GM19238 (cell line): ENCODE measurements around the gene DNAJC17.
A peak's percentile ranks its signal among the peaks of the same experiment; 100 is the strongest.

Experiments used
- DNase-seq: peaks from one replicate; pipeline ENCODE4 v3.0.0; 2011; ENCODE audit warnings: low spot score; ENCODE audit not compliant: insufficient read length

DNAJC17 gene

GRCh38 chr15:40792394-40792793, 14.9 kb downstream of the DNAJC17 start:
- DNase-seq, result no peak

GRCh38 chr15:40790718-40791117, 16.6 kb downstream of the DNAJC17 start:
- no peak for DNase-seq

- no peak for DNase-seq
Measured at GRCh38 chr15:40789999-40790398, 17.3 kb downstream of the DNAJC17 start.

GRCh38 chr15:40789119-40789518, 18.2 kb downstream of the DNAJC17 start:
- no peak for DNase-seq

DNA sequence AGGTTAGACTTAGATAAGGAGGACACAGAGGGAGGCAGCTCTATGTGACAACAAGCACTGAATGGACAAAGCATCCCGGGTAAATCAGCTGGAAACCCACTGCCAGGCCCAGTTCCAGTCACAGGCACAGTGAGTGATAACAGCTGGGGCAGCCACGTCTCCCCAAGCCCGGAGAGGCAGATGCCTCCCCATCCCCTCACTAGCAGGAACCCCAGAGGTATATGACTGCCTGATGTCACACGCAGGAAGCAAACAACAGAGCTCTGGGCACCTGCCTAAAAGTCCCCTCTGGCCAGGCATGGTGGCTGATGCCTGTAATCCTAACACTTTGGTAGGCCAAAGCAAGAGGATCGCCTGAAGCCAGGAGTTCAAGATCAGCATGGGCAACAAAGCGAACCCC, 19.3 kb downstream of the DNAJC17 start:
- no peak for DNase-seq

DNA sequence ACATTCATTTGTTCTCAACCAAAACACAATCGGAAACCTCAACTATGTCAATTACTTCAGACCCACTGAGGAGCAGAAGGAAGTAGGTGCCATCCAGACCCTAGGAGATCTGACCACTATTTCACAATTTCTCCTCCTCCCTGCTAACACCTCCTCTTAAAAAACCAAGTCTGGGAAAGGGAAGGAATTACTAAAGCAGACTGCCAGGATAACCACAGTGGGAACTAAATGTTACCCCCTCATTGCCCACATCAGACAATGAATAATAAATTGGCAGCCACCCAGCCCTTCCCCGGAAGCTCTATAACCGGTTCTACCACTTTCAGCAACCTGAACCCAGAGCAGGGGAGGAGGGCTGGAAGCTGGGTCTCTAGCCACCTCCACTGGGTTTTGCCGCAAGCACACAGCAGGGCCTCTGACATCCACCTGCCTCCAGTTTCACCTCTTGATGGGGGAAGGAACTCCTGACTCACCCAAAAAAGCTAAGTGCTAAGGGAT, 19.9 kb downstream of the DNAJC17 start:
- no peak for DNase-seq

DNA sequence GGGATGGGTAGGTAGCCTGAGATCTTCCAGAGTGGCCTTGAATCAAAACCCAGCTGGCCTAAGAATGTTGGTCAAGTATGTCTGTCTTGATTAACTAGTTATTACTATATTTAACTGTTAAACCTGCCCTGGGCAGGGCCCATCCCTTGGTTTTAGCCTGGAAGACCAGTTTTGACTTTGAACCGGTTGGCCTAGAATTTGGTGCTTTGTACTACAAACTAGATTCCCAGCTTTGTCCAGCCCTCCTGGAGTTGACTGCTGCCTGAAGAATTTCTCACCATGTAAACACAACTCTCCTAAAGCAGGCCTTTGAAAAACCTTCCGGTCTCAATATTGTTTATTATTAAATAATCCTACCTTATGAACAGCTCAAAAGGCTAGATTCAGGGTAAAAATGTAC, 21.5 kb downstream of the DNAJC17 start:
- DNase-seq, result no peak

- DNase-seq, result no peak
Measured at GRCh38 chr15:40785164-40785563, 22.1 kb downstream of the DNAJC17 start.

GRCh38 chr15:40782609-40783227, 24.6 kb downstream of the DNAJC17 start:
- DNase-seq, result peak; percentile 57

DNA sequence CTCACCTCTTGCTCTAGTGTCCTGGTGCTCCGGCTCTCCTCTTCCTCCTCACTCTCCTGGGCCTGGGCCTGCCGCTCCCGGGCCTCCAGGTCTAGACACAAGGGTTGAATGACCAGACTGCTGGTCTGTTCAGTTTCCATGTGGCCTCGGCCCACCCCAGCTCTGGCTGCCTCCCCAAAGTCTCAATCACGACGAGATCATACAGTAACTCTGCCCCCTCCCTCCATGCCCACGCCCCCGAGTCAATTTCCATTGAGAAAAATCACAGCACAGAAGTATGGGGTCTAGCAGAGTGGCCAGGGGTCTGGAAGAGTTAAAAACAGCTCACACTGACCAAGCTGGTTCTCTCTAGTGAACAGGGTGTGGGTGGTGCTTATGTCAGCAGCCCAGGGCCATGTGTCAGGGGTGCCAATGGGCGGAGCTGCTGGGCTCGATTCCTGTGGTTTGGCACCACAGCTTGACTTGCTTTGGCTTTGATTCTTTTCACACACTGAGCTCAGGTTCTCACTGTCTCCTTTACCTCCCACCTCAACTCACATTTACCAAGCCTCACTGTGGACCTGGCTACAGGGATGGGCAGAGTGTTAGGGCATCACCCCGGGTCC, 30.6 kb downstream of the DNAJC17 start:
- DNase-seq, result no peak

DNA sequence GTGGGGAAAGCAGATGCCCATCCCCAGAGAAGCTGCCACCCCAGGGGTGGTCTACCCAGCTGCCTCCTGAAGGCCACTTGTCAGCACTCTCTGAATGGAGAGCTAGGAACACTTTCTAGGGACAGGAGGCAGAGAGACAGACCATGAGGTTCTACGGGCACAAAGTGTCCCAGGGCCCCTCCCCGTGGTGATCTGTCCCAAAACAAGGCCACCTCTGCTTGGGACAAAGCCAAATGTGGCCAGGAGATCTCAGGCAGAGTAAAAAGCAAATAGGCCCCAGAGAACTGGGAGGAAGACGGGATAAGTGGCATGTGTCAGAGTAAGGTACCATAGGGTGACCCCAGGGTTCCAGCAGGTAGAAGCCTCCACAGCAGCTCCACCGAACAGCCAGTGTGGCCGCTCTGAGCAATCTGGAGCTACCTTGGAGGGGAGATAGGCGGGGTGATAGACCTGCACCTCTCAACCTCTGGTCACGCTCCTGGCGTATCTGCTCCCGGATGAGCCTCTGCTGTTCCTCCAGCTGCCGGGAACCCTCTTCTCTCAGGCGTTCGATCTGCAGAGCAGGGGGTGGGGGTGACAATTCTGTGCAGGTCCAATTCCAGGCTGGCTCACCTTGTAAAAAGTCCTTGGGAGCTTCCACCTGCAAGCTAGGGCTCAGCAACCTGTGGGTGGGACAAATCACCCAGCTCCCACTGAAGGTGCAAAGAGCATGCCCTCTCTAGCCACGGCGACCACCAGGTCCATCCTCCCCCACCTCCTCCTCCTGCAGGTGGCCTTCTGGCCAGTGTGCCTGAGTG, 31.3 kb downstream of the DNAJC17 start:
- no peak for DNase-seq

DNA sequence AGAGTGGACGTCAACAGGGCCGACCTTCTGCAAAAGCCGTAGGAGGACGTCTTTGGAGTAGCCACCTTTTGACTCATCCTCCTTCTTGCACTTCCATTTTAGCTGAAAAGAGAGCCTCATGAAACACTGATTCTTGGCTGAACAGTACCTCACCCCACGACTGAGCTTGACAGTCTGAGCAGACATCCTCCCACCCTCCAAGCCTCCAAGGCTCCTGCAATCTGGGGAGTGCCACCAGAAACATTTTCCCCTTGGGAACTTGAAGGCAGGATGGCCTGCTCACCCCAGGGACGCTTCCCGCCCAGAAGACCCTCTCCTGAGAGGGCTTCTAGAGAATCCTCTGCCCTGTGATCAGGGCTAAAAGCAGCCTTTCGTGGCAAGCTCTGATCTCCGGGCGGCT, 32.3 kb downstream of the DNAJC17 start:
- no peak for DNase-seq

DNA sequence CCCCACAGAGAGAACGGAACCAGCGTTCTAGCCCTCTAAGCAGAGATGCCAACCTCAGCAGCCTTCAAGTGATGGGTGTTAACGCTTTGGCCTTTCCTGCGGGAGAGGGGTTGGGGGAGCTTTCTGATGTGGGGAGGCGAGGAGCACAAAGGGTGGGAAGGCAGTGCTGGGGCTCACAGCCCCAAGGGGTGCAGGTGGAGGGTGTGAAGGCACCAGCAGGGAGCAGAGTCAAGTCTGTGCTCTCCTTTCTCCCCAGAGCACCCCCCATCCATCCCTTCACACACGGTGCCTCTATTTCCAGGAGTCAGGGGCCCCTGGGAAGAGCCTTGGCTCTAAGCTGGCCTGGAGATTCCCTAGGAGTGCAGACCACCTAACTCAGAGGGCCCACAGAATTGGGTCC, 33.4 kb downstream of the DNAJC17 start:
- DNase-seq, result no peak

DNA sequence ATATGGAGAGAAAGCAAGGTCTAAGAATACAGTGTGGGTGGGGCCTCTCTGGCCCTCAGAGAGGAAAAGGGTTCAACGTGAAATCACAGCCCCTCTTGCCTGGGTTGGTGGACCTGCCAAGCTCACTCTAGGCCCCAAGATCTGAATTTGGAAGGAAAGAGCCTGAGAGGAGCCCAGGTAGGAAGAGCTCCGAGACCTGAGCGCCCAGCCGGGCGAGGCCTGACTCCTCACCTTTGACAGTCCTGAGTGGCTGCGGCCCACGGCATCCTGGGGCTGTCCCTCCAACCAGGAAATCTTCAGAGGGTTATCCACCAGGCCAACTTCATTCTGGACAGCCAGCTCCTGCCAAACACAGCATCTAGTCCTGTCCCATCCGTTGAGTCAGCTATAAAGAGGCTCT, 33.8 kb downstream of the DNAJC17 start:
- DNase-seq, result no peak

- DNase-seq, result no peak
Measured at GRCh38 chr15:40772014-40772413, 35.3 kb downstream of the DNAJC17 start.

- DNase-seq, result no peak
Measured at GRCh38 chr15:40771242-40771641, 36.0 kb downstream of the DNAJC17 start.

GRCh38 chr15:40770147-40770721, 37.0 kb downstream of the DNAJC17 start:
- DNase-seq, result no peak

DNA sequence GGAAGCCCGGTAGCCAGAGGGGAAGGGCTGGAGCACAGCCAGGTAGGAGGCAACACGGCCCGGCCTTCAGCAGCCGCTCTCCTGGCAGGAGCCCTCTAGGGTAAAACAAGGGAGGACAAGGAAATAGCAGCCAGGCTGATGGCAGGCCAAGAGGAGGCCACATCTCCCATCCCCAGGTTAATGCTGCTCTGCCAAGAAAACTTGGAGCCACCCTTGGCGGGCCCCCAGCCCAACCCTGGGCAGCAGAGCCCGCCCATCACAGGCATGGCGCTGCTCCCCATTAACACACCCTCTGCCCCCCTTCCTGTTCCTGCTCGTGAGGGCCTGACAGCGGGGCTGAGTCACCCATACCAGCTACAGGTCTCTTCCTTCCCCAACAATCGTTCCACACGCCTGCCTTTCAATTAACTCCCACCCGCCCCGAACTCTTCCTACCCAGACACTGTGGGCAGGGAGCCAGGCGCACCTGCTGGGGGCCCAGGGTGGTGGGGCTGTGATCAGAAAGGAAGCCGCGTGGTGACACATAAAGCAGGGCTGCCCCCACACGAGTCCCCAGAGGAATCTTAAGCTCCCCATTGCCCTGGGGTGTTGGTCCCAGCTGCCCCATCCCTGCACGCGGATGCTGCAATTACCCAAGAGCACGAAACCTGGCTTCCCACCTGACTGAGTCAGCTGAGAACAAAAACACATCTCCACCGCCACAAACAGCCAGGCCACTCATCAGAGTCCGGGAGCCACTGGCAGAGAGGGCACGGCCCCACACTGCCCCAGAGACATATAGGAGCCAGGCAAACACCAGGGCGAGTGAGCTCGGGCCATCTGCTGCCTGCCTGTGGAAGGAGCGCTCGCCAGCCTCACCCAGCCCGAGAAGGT, 37.8 kb downstream of the DNAJC17 start, which contains the start of gene C15orf62:
C15orf62 (plus strand) TSS at position 707 of the 873 bp plus-strand sequence. CDS start 516 bp downstream, outside the sequence.
- DNase-seq, result peak; percentile 46

DNA sequence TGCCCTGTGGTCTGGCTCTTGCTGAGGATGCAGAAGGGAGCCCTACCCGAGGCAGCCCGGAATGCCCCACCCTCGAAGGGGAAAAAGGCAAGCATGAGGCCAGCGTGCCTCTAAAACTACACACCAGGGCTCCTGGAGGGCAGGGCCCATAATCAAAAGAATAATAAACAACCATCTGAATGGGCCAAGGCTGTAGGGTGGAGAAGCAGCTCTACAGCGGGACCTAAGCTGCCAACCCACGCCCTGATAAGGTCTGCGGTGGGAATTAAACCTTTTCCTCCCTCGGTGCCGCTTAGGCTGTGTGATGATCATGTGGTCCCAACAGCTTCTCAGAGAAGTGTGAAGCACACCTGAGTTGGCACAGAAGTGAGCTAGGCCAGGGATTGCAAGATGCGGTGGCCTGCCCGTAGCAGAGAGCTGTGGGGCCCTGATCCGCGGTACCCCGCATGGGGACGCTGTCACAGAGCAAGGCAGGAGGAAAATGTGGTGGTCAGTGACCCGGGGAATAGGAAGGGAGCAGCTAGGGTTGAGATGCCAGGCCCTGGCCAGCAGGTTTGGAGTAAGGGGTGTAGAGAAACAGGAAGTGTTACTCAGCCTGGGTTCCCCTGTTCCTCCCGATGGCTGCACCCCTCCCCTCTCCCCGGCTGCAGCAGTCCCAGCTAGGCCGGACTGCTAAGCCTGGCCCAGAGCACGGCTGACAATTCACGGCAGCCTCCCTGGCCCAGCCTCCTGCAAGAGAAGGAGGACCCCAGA, 38.6 kb downstream of the DNAJC17 start:
- no peak for DNase-seq

GRCh38 chr15:40767838-40768500, 39.3 kb downstream of the DNAJC17 start:
- DNase-seq, result no peak
